HG02588 (cell line): ENCODE data around the gene ABCA5.
"Not testable (repeated sequence)": the region's sequence is repeated elsewhere in the genome, so short reads cannot be mapped to it uniquely, and the experiment has no call there.

ENCODE experiments used
- ATAC-seq: cut with Tn5 transposase; IDR thresholded peaks from one replicate; pipeline ENCODE4 v1.9.1; 2021; ENCODE audit warnings: mild to moderate bottlenecking, moderate library complexity; ENCODE audit not compliant: unreplicated experiment

ABCA5 gene

GRCh38 chr17:69326377-69327059 is 415 bp downstream of the ABCA5 start:
- ATAC-seq = peak; percentile 8

- no peak for ATAC-seq
These were observed 1.2 kb downstream of the ABCA5 start for GRCh38 chr17:69325518-69326376.

- ATAC-seq = no peak
These were observed 3.1 kb downstream of the ABCA5 start for GRCh38 chr17:69323806-69324205.

GRCh38 chr17:69320908-69321238 is 6.1 kb downstream of the ABCA5 start:
- ATAC-seq = no peak

- ATAC-seq = no peak
These were observed 6.6 kb downstream of the ABCA5 start for GRCh38 chr17:69320210-69320907.

GRCh38 chr17:69317625-69318024 is 9.3 kb downstream of the ABCA5 start:
- no peak for ATAC-seq

GRCh38 chr17:69314246-69315065 is 12.5 kb downstream of the ABCA5 start:
- no peak for ATAC-seq

GRCh38 chr17:69305177-69305576 is 21.8 kb downstream of the ABCA5 start:
- no peak for ATAC-seq

- ATAC-seq = no peak
These were observed 24.3 kb downstream of the ABCA5 start for GRCh38 chr17:69302682-69303081.

- ATAC-seq = no peak
These were observed 26.7 kb downstream of the ABCA5 start for GRCh38 chr17:69300222-69300621.

GRCh38 chr17:69298120-69298722 is 28.7 kb downstream of the ABCA5 start:
- ATAC-seq = not testable (repeated sequence)

GRCh38 chr17:69287168-69287567 is 39.8 kb downstream of the ABCA5 start:
- no peak for ATAC-seq

- ATAC-seq = no peak
These were observed 40.7 kb downstream of the ABCA5 start for GRCh38 chr17:69286257-69286656.

GRCh38 chr17:69284646-69285045 is 42.3 kb downstream of the ABCA5 start:
- ATAC-seq = no peak

- no peak for ATAC-seq
These were observed 44.9 kb downstream of the ABCA5 start for GRCh38 chr17:69282002-69282401.

- not testable (repeated sequence) for ATAC-seq
These were observed 50.7 kb downstream of the ABCA5 start for GRCh38 chr17:69276279-69276678.

- ATAC-seq = no peak
These were observed 51.2 kb downstream of the ABCA5 start for GRCh38 chr17:69275751-69276150.

GRCh38 chr17:69271023-69271422 is 55.9 kb downstream of the ABCA5 start:
- no peak for ATAC-seq

- no peak for ATAC-seq
These were observed 57.6 kb downstream of the ABCA5 start for GRCh38 chr17:69269131-69269998.
